Left forelimb (tissue), 1 donor: ENCODE data around the gene RPL14.
"Not testable (repeated sequence)": the region's sequence is repeated elsewhere in the genome, so short reads cannot be mapped to it uniquely, and the experiment has no call there.

ENCODE experiments used
- DNase-seq: peaks from one replicate; pipeline ENCODE4 v3.0.0-alpha.2; 2018; ENCODE audit warnings: low spot score

RPL14 gene

DNA sequence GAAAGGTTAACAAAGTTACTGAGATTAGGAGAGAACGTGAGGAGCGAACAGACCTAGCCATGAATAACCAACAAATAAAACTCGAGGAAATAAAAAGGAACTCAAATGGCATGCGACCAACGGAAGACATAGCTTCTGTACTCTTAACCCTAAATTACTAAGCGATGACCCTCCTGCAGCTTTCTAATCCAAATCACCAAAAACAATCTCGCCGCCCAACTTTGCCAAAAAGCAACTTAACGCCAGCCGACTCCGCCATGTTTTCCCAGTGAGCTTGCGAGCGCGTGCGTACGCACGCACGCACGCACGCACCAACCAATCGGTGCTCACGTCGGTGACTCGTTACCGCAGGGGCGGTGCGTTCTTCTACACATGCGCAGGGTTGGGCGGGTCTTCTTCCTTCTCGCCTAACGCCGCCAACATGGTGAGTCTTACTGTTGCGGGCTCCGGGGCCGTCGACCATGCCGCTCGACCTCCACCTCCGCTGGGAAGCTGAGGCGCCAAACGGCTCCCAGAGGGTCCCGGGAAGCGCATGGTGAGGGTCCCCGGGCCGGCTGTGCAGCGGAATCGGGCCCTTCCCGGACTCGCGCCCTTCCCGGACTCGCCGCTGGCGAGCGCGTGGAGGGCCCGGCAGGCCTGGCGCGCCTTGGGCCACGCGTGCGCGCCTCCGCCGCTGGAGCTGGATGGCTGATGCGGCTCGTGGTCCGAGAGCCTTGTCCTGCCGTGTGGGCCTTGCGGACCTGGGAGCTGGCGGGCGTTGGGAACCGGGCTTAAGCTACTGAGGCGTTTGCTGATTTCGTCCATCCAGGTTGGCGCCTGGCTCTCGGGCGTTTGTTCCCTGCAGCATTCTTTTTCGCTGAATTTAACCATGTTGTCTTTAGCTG, at the start of gene RPL14:
Gene RPL14 (plus strand): TSS at position 400 of the 884 bp plus-strand sequence. CDS start 133 bp downstream, at position 533.
- DNase-seq = peak; percentile 97

DNA sequence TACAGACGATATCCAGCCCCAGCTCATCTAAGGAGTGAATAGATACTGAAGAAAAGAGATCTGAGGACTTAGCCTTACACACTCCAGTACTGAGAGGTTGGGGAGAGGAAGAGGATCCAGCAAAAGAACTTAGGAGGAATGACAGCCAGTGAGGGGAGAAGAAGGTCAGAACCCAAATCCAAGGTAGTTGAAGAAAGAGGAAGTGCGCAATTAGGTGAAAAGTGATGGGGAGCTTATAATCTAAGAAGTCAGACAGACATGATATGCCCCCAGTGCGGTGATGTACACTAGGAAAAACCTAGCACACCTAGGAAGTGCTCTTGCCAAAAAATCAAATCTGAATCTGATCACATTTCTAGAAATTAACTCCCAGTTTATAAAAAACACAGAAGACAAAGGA, 49.5 kb upstream of the RPL14 start:
- DNase-seq = no peak

DNA sequence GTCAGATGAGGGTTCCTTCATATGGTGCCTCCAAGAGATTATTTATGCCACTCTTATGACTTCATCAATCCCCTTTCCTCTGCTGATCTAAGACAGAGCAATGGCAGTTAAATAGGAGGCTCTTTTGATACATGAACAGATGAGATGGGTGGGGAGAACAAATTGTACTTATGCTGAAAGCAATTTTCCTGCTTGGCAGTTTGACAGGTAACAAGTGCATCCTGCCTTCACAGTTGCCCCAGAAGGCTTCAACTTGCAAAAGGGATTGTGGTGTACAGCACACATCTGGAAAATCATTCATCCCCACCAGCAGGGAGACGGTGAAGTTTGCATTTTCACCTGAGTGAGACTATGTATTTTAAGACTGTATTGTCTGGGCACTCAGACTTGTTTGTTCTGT, 42.9 kb upstream of the RPL14 start:
- no peak for DNase-seq

DNA sequence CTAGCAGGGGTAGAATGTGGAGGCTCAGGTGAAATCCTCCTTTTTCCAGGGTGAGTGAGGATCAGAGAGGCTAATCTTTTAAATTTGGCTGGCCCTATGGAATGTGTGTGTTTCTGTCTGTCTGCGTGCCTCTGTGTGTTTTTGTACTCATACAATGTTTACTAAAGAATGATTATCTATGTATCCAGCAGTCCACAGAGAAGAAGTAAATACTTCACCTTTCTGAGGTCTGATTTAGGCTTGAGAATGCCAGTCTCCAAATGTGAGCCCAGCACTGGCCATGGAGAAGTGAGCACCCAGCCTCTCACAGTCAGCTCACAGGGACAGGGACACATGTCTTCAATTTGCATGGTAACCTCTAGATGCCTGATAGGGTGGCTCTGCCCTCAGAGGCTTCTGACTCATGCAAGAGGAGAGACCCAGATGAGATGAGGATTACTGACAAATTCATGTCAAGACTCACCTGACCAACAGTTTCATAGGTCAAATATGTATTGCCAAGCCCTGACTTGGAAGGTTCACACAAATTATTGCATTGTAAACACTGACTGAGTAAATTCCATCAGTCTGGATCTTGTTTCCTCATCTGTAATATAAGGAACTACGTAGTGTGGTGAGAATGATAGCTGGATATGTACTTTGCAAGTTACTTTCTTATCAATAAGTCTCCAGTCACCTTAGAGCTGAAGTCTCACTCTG, 39.1 kb upstream of the RPL14 start:
- no peak for DNase-seq

DNA sequence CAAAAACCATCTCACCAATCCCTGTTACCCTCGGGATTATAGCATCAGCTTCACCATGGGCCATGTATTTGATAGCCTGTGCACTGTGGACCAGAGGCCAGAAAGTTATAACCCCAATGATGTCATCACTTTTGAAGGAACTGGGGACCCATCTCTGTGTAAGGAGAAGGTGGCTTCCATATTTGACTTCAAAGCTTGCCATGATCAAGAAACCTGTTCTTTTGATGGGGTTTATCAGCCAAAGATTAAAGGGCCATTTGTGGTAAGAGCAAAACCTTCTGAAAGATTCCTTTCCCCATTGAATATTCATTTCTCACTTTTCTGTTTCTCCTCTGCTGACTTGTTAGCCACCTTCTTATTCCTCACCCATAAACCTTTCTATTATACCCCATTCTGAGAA, 34.3 kb upstream of the RPL14 start:
- DNase-seq = no peak

DNA sequence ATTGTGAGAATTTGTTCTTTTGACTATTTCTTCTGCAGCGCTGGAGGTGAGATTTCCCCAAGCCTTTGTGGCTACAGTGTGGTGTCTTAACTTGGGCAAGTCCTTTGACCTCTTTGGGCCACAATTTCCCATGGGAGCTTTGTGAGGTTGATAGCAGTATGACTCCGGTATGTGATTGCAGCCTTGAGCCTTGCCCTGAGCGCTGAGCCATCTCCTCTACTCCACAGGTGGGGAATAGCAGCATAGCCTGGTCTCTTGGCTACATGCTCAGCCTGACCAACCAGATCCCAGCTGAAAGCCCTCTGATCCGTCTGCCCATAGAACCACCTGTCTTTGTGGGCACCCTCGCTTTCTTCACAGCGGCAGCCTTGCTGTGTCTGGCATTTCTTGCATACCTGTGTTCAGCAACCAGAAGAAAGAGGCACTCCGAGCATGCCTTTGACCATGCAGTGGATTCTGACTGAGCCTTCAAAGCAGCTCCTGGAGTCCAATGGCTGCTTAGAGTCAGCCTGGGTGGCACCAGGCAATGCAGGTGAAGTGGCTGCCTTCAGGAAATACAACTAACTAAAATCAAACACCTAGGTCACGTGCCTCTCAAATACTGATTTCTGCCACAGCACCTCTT, 30.0 kb upstream of the RPL14 start:
- no peak for DNase-seq

DNA sequence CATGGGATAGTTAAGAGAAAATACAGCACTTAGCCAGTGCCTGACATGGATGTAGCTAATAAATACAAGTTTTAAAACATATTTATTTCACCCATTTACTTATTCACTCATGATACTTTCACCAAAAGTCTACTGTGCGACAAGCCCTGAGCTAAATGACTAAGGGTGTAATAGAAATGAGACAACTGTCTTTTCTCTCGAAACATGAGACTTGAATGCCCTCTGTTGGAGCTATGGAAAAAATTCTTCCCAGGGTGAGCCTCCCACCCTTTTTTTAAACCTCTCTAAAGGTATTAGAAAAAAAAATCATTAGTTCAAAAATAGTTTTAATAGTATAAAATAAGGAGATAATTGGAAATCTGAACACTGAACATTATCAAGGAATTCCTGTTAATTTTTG, 24.3 kb upstream of the RPL14 start:
- no peak for DNase-seq

DNA sequence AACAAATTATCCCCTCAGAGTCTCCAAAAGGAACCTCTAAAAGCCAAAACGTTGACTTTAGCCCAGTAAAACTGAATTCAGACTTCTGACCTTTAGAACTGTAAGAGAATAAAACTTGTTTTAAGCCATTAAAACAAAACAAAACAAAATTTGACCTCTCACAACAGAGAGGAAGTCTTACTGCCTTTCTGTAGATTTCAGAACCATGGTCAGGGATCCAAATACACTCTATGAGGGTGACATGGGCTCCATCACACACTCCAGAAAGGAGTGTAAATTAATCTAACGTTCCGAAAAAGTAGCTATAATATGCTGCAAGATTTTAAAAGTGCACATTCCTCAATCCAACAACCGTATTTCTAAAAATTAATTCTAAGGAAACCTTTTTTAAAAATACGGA, 19.2 kb upstream of the RPL14 start:
- DNase-seq = no peak

DNA sequence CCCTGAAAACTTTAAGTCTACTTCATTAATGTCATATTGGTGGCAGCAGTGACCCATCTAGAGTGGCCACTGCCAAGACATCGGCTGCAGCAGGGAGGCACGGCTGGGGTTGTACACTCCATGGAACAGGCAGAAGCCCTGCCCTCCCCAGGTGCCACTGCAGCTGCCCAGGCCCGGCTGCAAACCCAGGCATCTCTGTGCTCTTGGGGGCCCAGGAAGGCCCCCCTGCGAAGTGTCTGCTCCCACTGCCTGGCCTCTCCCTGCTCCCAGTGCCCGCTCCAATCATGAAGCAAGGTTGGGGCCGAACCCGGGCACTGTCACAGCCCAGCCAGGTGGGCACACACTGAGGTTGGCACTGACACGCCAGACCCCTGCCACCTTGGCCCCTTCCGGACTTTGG, 12.1 kb upstream of the RPL14 start:
- no peak for DNase-seq

DNA sequence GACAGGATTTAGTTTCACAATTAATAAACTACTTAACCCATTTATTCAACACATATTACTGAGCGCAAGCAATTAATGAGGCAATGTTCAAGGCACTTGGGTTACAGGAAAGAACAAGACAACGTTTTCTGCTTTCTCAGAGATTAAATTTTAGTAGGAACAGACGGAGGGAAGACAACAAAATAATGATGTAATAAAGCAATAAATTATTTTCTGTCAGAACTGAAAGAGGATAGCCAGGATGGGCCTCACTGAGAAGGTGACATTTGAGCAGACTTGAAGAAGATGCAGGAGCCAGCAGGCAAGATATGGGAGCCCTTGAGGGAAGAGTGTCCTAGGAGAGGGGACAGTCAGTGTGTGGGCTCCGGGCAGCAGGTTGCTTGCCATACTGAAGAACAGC, 11.3 kb upstream of the RPL14 start:
- DNase-seq = no peak

DNA sequence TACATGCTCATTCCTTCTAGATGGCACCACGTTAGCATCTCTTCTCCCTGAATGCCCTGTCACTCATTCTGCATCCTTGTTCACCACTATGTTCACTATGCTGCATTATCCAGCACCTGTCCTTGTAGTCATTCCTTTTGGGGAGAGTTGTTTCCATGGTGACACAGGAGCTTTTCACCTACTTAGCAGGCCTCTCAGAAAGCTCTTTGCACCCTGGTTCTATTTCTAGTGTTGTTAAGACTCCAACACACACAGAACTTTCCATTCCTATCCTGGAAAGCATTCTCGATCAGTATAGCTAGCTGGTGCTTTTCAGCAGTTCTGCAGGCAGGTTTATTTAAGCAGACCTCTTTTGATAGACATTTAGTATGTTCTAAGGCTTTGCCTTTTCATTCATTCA, 6.7 kb upstream of the RPL14 start:
- no peak for DNase-seq

DNA sequence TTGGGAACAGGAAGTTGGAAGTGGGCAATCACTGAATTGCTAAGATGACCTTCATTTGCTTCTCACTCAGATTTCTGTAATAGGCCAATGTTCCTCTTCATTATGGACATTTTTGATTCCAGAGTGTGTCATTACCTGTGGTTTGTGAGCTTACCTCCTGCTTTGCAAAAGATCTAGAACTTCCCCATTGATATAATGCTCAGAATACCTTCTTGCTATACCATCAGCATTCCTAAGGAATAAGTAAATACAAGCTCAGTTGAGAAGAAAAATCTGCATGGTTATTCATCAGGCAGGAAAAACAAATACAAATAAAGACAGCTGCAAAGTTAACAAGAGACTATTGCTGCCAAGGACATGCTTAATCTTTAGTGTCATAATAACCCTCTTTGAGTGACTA, 5.6 kb upstream of the RPL14 start:
- no peak for DNase-seq

DNA sequence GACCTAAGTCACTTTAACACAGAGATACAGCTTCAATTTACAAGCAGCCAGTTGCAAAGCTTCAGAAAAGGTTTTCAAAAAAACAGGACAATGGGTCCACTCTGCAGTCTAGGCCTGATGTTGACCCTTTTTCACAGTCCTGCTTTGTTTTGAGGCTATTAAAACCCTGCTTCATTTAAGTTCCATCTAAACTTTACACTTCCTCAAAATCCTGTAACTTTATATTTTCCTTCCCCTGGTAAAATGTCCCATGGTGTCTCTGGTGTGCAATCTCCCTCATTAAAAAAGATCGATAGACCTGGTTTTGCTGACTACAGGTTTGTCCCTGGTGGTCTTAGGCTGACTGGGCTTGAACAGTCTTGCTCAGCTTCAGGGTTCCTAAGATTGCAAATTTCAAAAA, 5.1 kb upstream of the RPL14 start:
- DNase-seq = no peak

DNA sequence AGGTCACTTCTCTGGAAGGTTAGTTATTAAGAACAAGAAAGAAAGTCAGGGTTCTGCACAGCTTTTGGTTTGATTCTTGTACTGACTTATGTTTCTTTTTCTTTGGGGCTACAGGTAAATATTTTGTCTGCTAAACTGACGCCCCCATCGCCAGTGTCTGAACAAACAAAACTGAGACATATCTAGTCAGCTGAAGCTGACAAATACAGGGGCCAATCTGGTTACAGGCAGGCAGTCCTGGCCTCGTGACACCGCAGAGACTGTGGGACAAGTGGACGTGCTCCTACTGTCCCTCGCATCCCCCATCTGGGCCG, 4.6 kb upstream of the RPL14 start:
- DNase-seq = no peak

DNA sequence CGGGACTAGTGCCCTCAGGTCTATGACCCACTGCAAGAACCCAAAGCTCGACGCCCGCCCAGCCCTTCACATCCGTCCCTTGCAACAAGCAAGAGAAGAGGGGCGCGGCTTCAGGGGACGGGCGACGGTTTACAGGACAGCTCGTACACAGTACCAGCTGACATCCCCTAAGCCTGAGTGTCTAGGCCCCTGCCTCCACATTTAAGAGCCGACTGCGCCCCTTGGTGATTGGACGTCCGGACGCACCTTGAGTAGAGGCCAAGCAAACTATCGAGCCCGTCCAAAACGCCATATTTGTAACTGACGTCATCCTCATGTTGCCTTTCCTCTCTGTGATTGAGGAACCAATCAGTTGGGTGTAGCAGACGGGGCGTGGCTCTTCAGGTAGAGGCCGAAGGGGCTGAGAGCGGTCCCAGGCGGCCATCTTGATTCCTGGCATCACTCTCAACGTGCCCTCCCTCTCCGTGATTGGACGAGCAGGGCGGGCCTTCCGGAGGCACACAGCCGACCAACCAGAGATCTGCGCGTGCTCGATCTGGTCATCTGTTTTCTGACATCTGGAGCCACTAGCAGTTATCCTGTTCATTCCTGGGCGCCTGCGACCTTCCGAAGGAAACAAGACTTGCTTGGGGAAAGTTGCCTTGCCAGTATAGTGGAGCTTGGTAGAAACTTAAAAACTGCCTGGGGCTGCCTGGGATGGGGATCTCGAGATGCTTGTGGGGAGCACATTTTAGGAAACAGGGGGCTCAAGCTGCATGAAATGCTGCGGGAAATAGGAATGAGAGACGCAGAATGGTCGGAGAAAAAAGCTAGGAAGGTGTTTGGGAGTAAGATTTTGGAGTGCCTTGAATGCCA, 4.0 kb upstream of the RPL14 start:
- DNase-seq = peak; percentile 96

DNA sequence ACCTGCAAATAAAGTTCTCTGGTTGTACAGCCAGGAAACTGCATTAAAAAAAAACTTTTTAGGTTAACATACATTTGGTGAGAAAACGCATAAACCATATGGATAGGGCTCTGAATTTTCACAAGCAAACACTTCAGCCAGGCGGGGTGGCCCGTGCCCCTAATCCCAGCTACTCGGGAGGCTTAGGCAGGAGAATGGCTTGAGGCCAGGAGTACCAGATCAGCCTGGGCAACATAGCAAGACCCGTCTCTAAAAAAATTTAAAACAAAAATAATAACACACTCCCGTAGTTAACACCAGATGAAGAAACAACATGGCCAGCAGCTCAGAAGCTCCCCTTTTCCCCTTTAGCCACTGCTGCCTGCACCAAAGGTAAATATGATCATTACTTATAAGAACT, 3.2 kb upstream of the RPL14 start:
- no peak for DNase-seq

DNA sequence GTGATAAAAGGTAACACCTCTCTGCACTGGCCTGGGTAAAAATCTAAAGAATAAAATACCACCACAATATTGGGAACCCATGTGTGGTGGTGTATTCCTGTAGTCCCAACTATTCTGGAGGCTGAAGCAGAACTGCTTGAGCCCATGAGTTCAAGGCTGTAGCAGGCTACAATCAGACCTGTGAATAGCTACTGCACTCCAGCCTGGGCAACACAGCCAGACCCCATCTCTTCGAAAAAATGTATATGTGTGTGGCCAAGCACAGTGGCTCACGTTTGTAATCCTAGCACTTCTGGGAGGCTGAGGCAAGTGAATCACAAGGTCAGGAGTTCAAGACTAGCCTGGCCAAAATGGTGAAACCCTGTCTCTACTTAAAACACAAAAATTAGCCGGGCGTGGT, 1.8 kb upstream of the RPL14 start:
- DNase-seq = no peak

DNA sequence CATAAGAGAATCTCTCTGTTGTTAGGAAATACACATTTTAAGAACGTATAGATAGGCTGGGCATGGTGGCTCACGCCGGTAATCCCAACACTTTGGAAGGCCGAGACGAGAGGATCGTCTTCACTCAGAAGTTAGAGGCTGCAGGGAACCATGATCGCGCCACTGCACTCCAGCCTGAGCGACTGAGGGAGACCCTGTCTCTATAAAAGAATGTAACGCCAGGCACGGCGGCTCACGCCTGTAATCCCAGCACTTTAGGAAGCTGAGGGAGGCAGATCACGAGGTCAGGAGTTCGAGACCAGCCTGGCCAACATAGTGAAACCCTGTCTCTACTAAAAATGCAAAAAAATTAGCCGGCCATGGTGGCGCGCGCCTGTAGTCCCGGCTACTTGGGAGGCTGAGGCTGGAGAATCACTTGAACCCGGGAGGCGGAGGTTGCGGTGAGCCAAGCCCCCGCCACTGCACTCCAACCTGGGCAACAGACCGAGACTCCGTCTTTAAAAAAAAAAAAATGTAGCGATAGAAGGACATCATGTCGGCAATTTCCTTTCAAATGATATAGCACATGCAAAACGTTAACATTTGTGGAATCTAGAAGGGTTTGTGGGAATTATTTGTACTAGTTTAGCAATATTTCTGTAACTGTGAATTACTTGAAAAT, 730 bp upstream of the RPL14 start:
- DNase-seq = no peak

DNA sequence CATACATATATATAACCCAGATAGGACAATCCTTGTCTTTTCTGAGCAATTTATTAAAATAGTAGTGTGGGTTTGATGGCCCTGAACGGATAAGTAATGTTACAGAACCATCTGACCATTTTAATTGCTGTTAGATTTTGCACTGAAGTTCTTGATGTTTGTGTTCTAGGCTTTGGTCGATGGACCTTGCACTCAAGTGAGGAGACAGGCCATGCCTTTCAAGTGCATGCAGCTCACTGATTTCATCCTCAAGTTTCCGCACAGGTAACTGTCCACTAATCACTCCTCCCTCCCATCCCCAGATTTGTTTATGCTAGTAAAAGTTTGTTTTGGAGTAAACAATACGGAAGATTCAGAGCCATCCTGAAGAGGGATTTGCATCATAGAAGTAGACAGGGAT, 1.3 kb downstream of the RPL14 start:
- no peak for DNase-seq

DNA sequence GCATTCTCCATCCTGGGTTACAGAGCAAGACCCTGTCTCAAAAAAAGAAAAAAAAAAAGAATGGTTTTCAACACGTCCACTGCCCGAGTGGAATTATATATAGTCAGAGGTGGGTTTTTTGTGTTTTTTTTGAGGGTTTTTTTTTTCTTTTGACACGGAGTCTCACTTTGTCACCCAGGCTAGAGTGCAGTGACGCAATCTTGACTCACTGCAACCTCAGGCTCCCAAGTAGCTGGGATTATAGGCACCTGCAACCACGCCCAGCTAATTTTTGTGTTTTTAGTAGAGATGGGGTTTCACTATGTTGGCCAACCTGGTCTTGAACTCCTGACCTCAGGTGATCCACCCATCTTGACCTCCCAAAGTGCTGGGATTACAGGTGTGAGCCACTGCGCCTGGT, 3.3 kb downstream of the RPL14 start:
- not testable (repeated sequence) for DNase-seq

DNA sequence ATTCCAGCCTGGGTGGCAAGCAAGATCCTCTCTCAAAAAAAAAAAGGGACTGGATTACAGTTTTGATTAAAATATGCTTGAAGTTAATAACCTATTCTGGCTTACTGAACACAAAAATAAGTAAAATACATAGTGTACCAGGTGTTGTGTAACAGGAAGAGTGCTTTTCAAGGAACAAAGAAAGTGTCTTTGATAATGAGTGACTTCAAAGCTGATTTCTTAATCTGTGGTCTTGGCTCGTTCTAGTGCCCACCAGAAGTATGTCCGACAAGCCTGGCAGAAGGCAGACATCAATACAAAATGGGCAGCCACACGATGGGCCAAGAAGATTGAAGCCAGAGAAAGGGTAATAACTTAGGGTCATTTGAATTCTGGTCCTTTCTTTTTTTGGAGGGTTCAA, 4.0 kb downstream of the RPL14 start:
- no peak for DNase-seq

DNA sequence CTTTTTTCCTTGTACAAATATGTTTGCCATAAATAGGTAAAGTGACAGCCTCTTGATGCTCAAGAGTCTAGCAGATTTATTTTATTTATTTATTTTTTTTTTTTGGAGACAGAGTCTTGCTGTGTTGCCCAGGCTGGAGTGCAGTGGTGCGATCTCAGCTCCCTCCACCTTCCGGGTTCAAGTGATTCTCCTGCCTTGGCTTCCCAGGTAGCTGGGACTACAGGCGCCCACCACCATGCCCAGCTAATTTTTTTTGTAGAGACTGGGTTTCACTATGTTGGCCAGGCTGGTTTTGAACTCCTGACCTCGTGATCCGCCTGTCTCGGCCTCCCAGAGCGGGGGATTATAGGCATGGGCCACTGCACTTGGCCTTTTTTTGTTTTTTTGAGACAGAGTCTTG, 5.7 kb downstream of the RPL14 start:
- DNase-seq = not testable (repeated sequence)
